GM18499 (cell line): Measurements from ENCODE around the gene SLC35F4.
"Not testable (repeated sequence)": the region's sequence is repeated elsewhere in the genome, so short reads cannot be mapped to it uniquely, and the experiment has no call there.

ENCODE experiments used
- ATAC-seq: cut with Tn5 transposase; IDR thresholded peaks from one replicate; pipeline ENCODE4 v1.9.1; 2021; ENCODE audit warnings: moderate number of reproducible peaks; ENCODE audit not compliant: insufficient read depth, unreplicated experiment

The SLC35F4 gene

GRCh38 chr14:57812741-57813140 lies 53.2 kb downstream of the SLC35F4 start:
- no peak for ATAC-seq

GRCh38 chr14:57811998-57812546 lies 53.8 kb downstream of the SLC35F4 start:
- no peak for ATAC-seq

GRCh38 chr14:57809808-57810207 lies 56.1 kb downstream of the SLC35F4 start:
- no peak for ATAC-seq

GRCh38 chr14:57797160-57797559 lies 68.7 kb downstream of the SLC35F4 start:
- ATAC-seq: no peak

- no peak for ATAC-seq
Measured at GRCh38 chr14:57796556-57796955, 69.3 kb downstream of the SLC35F4 start.

- ATAC-seq: no peak
Measured at GRCh38 chr14:57785058-57785457, 80.8 kb downstream of the SLC35F4 start.

GRCh38 chr14:57771801-57772200 lies 94.1 kb downstream of the SLC35F4 start:
- ATAC-seq: no peak

GRCh38 chr14:57769863-57770523 lies 95.9 kb downstream of the SLC35F4 start:
- ATAC-seq: no peak

- no peak for ATAC-seq
Measured at GRCh38 chr14:57761800-57762199, 104.1 kb downstream of the SLC35F4 start.

- ATAC-seq: no peak
Measured at GRCh38 chr14:57760896-57761295, 105.0 kb downstream of the SLC35F4 start.

GRCh38 chr14:57755018-57755521 lies 110.8 kb downstream of the SLC35F4 start:
- no peak for ATAC-seq

GRCh38 chr14:57754527-57754926 lies 111.4 kb downstream of the SLC35F4 start:
- ATAC-seq: no peak

GRCh38 chr14:57753821-57754220 lies 112.1 kb downstream of the SLC35F4 start:
- no peak for ATAC-seq

GRCh38 chr14:57752142-57752695 lies 113.7 kb downstream of the SLC35F4 start:
- not testable (repeated sequence) for ATAC-seq

GRCh38 chr14:57751400-57751799 lies 114.5 kb downstream of the SLC35F4 start:
- ATAC-seq: no peak

- no peak for ATAC-seq
Measured at GRCh38 chr14:57749267-57749666, 116.6 kb downstream of the SLC35F4 start.

- ATAC-seq: no peak
Measured at GRCh38 chr14:57748279-57748678, 117.6 kb downstream of the SLC35F4 start.

- no peak for ATAC-seq
Measured at GRCh38 chr14:57747036-57747435, 118.9 kb downstream of the SLC35F4 start.

- no peak for ATAC-seq
Measured at GRCh38 chr14:57746563-57746962, 119.3 kb downstream of the SLC35F4 start.

GRCh38 chr14:57739516-57739915 lies 126.4 kb downstream of the SLC35F4 start:
- ATAC-seq: no peak

- ATAC-seq: no peak
Measured at GRCh38 chr14:57737598-57737997, 128.3 kb downstream of the SLC35F4 start.

GRCh38 chr14:57736391-57736790 lies 129.5 kb downstream of the SLC35F4 start:
- no peak for ATAC-seq
